ENCODE results near the gene SEMA5B. TPM values are rescaled to one million over a fixed set of nuclear protein-coding genes. Genes with fewer than 3 reads are reported as not detected.

SEMA5B gene
- total and polyA plus RNA-seq, 8 donors, result 0.61 to 9.0 (median 6.4) TPM

DNA sequence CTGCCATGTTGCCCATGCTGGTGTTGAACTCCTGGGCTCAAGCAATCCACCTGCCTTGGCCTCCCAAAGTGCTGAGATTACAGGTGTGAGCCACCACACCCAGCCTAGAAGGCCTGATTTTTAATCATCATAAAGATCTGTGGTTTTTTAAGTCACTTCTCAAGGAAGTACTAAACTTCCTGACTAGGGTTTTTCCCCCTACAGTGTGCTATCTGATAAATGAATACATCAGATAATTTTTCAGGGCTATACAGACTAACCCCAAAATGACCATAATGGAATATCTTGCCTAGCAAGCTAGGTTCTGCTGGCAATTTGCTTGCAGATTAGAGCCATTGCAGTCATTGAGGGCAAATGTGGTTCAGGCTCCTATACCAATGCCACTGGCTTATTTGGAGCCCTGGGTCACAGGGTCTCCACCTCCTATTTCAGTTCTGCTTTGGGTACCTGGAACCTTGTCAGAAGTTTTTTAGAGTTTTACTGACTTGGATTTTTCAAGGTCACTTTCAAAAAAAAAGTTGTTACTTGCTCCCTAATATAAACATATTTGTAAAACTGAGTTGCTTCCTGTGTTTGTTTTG lies 151.9 kb downstream of the SEMA5B start:
- intact Hi-C loops (cut with DNase I), result no loop called here
- H3K4me1 ChIP-seq, result no peaks in the 10 kb centered on the region
- no peaks in the 10 kb centered on the region for H3K27me3 ChIP-seq
- H3K9me3 ChIP-seq, result no peaks in the 10 kb centered on the region
- no peak for ATAC-seq
- H3K27ac ChIP-seq, result no peak overlapping the region
- no peak for DNase-seq
- TF ChIP-seq, protein P1, sequence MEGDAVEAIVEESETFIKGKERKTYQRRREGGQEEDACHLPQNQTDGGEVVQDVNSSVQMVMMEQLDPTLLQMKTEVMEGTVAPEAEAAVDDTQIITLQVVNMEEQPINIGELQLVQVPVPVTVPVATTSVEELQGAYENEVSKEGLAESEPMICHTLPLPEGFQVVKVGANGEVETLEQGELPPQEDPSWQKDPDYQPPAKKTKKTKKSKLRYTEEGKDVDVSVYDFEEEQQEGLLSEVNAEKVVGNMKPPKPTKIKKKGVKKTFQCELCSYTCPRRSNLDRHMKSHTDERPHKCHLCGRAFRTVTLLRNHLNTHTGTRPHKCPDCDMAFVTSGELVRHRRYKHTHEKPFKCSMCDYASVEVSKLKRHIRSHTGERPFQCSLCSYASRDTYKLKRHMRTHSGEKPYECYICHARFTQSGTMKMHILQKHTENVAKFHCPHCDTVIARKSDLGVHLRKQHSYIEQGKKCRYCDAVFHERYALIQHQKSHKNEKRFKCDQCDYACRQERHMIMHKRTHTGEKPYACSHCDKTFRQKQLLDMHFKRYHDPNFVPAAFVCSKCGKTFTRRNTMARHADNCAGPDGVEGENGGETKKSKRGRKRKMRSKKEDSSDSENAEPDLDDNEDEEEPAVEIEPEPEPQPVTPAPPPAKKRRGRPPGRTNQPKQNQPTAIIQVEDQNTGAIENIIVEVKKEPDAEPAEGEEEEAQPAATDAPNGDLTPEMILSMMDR (IDR thresholded peaks at IDR 0.05), result no peak
- no peak overlapping the region for H3K4me3 ChIP-seq
- peaks cover 0 to 38% of the 10 kb centered on the region in 2 donors for H3K36me3 ChIP-seq

DNA sequence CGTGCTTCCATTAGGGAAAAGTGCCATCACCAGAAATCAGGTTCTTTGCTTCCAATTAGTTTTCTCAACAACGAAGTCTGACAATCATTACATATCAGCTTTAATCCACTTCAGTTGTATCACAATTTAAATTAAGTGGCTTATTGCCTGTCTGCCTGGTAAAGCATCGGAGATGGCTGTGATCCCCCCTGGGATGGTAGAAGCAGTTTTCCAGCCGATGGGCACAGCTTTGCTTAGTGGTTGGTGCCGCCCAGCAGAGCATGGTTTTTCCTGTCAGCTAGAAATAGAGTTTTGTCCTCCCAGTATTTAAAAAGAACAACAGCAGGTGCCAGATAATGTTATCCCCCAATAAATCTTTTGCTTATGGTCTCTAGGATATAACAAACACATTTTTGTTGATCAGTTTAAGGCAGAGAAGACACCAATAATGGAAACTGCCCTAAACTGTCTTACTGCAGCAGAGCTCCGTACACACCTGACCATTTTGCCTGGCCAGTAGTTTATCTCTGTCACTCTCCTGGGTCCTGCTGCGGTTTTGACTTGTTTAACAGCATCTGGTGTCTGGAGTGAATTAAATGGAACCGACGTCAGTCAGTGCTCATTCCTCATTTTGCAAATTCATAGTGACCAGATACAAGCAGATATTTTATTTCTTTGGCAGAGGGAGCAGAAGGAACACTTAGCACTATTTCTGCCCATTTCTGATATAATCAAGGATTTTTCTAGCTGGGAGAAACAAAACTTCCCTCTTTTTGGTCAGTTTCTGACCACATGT lies 153.6 kb downstream of the SEMA5B start:
- H3K36me3 ChIP-seq, result peaks cover 0 to 26% of the 10 kb centered on the region in 2 donors
- H3K4me1 ChIP-seq, result no peaks in the 10 kb centered on the region
- H3K27ac ChIP-seq, result no peak overlapping the region
- no peaks in the 10 kb centered on the region for H3K27me3 ChIP-seq
- no peaks in the 10 kb centered on the region for H3K9me3 ChIP-seq
- DNase-seq (no peak), ATAC-seq (no peak)
- intact Hi-C loops (cut with DNase I), result no loop called here
- H3K4me3 ChIP-seq, result no peak overlapping the region
- TF ChIP-seq, protein P1 (IDR thresholded peaks at IDR 0.05), result no peak

DNA sequence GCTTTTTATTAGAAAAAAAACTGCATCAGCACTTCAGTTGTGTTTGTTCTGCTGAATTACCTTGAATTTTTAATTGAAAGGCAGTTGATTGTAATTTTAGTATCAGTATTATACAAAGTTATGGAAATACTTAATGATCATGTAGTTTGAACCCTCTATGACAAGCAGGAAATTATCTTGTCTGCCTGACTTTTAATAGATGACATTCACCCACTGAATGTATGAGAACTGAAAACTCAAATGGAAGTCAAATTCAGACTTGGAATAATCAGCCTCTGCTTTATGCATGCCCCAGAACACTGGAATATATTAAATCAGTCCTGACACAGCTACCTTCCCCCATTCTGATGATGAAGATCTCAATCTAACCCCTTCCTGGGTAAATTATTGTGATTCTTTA lies 159.2 kb downstream of the SEMA5B start:
- intact Hi-C loops (cut with DNase I), result no loop called here
- ATAC-seq, result no peak
- H3K36me3 ChIP-seq, result peaks cover 0 to 30% of the 10 kb centered on the region in 2 donors

GRCh38 chr3:122864498-122864897 lies 163.1 kb downstream of the SEMA5B start:
- no peak for ATAC-seq
- no peaks in the 10 kb centered on the region for H3K4me1 ChIP-seq
- H3K9me3 ChIP-seq, result no peaks in the 10 kb centered on the region
- DNase-seq, result no peak
- no peak overlapping the region for H3K4me3 ChIP-seq
- TF ChIP-seq, protein P1 (IDR thresholded peaks at IDR 0.05), result no peak
- peaks cover 0 to 36% of the 10 kb centered on the region in 2 donors for H3K36me3 ChIP-seq
- H3K27me3 ChIP-seq, result no peaks in the 10 kb centered on the region
- intact Hi-C loops (cut with DNase I), result no loop called here
- no peak overlapping the region for H3K27ac ChIP-seq

More for the DNA sequence above, 159.2 kb downstream of the SEMA5B start:
- Histone ChIP-seq H3K4me1 (no peaks in the 10 kb centered on the region), H3K27ac (no peak overlapping the region), H3K4me3 (no peak overlapping the region), H3K9me3 (no peaks in the 10 kb centered on the region), H3K27me3 (no peaks in the 10 kb centered on the region)
- no peak for DNase-seq
- TF ChIP-seq, protein P1 (IDR thresholded peaks at IDR 0.05), result no peak

DNA sequence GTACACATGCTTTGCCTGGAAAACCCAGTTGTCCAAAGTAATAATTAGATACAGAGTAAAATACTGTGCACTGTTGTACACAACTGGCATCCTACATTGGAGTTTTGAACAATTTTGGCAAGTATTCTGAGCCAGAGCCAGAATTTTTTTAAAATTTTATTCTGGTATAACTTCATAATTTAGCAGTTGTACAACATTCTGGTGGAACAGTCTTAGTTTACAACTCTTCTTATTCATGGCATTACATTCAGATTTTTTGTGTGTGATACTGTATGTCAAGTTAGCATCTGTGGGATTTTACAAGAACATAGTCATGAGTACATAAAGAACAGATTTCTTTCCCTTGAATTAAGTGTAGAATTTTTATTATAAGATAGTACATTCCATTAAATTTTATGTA lies 165.2 kb downstream of the SEMA5B start:
- H3K36me3 ChIP-seq, result peaks cover 0 to 36% of the 10 kb centered on the region in 2 donors
- no peak overlapping the region for H3K27ac ChIP-seq
- intact Hi-C loops (cut with DNase I), result no loop called here
- H3K4me1 ChIP-seq, result no peaks in the 10 kb centered on the region
- TF ChIP-seq, protein P1 (IDR thresholded peaks at IDR 0.05), result no peak
- no peak for ATAC-seq
- DNase-seq, result no peak
- H3K27me3 ChIP-seq, result no peaks in the 10 kb centered on the region
- no peaks in the 10 kb centered on the region for H3K9me3 ChIP-seq
- H3K4me3 ChIP-seq, result no peak overlapping the region

Measured in left lung (tissue), 10 donors.